ENCODE data around the gene IRF1.

GRCh38 chr5:132459031-132459982, 31.3 kb downstream of the IRF1 start:
- TF ChIP-seq EZH2 (IDR thresholded peaks at IDR 0.05) (no peak), POLR2AphosphoS5 (IDR thresholded peaks at IDR 0.05; ENCODE audit: borderline replicate concordance, low read depth, low read length) (no peak), FOXP2 (optimal IDR thresholded peaks at IDR 0.05; ENCODE audit: control extremely low read depth, extremely low read length, insufficient read depth) (no peak)
